Caki2 (cell line): Measurements from ENCODE around the gene TRPM3. TPM values are rescaled to one million over a fixed set of nuclear protein-coding genes. Genes with fewer than 3 reads are reported as not detected.

Experiments used
- DNase-seq: peaks from one replicate; pipeline ENCODE4 v3.0.0-alpha.2; 2015; ENCODE audit warnings: low read depth
- in situ Hi-C: cut with HindIII; loops from 2 replicates; pipeline ENCODE4 v1.10.0; 2016; ENCODE audit warnings: low sequenced_read_pairs, low pct_unique_long_range_greater_than_20kb, mixed read lengths
- total RNA-seq: library from RNA; depleted of rRNA; stranded (reverse); fragments of >200 nt; shearing (Covaris generic); gene quantifications from 2 replicates; pipeline ENCODE4 v1.2.3, GENCODE V29; 2014; ENCODE audit warnings: low replicate concordance

The TRPM3 gene
- total RNA-seq, 1 experiment from 2014 or later: 0.37 TPM

- no peak for DNase-seq
- in situ Hi-C loops: no loop called here
These were observed 242.8 kb downstream of the TRPM3 start for GRCh38 chr9:70878576-70878975.

GRCh38 chr9:70874451-70874850, 247.0 kb downstream of the TRPM3 start:
- no peak for DNase-seq
- in situ Hi-C loops: no loop called here

- no peak for DNase-seq
These were observed 247.9 kb downstream of the TRPM3 start for GRCh38 chr9:70873506-70873905.

DNA sequence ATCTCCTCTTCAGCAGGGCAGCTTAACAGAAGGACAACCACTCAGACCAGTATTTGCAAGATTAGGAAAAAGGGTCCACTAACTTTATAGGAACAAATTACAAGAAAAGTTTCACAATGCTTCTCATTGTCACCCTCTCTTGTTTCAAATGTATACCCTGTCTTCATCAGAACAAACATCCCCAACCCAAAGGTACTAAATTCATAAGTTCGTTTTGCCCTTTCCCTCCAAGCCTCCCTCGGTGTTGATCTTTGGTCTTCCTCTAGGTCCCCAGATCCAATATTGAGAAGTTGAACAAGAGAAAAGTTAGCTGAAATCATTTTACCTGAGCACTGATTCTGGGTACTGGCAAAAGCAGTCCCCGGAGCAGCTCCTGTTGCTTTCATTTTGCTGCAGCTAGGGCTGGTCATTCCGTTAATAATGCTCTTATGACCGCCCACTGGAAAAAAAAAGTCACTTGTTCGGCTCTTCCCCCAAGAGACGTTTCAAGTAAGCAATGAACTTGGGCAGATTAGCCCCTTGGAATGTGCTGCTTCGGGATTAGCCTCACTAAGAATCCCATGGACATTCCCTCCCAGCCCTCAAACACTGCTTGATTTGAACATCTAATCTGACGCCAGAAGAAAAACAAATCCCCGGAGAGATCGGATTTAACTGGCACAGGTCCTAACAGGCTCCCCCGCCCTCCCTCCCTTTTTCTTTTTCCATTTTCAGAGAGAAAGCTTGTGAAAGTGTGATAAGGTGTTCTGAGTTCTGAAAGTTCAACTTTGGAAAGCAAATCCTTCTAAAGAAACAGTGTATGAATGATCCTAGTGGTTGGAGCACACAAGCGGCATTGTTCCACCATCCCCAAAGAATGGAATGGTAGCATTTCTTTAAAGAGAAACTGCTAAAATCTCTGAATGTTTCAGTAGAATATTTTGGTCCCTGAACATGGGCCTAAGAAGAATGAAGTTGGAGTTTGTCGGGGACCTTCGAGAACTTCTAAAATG, 252.5 kb downstream of the TRPM3 start:
- no peak for DNase-seq
- in situ Hi-C loops: no loop called here

More at GRCh38 chr9:70873506-70873905, 247.9 kb downstream of the TRPM3 start:
- in situ Hi-C loops: no loop called here

DNA sequence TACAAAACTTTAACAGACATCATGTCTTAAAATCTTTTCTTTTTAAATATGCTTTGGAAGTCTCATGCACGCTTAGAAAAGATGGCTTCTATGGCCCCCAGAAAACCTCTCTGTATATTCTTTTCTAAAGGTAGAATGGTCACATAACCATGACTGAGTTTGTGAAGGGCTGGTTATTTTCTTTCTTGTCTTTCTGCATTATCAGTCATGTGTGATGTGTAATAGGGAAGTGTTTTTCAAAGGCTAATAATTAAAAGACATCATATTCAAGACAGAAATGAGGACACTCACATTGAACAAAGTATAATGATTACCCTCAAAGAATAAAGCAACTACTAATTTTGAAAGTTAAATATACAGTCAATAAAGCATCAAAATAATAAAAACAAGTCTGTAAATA, 253.4 kb downstream of the TRPM3 start:
- in situ Hi-C loops: no loop called here
- DNase-seq: peak; percentile 13

DNA sequence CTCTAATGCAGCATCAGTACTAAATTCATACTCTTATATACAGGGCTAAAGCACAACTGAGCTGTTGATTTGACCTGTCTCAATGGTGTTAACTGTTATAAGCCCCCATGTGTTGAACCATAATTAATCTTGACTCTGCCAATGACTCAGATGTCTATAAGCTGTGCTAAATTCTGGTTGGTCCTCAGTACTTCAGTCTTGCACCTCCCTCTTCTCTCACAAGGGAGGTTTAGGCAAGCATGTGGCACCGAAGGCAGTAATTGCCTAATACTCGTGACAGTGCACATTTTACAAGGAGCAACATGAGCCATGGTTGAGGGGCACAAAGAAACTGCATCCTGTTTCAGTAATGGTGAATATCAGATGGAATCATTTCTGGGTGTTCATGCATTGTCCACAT, 255.9 kb downstream of the TRPM3 start:
- peak; percentile 1 for DNase-seq

GRCh38 chr9:70861797-70862196, 259.6 kb downstream of the TRPM3 start:
- in situ Hi-C loops: no loop called here
- no peak for DNase-seq

More for the DNA sequence above, 255.9 kb downstream of the TRPM3 start:
- in situ Hi-C loops: no loop called here

DNA sequence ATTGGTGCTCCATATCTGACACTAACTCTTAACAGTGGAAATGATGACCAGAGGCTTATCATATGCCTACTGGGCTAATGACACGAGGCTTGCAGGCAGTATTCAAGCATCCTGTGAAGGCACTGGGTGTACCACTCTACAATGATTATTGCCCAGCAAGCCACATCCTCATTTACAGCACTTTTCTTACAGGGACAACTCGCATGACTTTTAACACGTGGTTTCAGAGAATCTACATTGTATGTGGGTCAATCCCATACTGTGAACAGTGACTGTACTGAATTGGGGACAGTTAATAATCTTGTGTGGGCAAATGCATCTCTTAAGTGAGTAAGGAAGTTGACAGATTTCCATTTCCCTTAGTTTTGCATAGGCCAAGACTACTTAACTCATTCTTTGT, 260.0 kb downstream of the TRPM3 start:
- DNase-seq: no peak
- in situ Hi-C loops: no loop called here

- in situ Hi-C loops: no loop called here
These were observed 261.7 kb downstream of the TRPM3 start for GRCh38 chr9:70859694-70860093.

GRCh38 chr9:70856411-70856810, 265.0 kb downstream of the TRPM3 start:
- no peak for DNase-seq
- in situ Hi-C loops: no loop called here

More at GRCh38 chr9:70859694-70860093, 261.7 kb downstream of the TRPM3 start:
- no peak for DNase-seq

DNA sequence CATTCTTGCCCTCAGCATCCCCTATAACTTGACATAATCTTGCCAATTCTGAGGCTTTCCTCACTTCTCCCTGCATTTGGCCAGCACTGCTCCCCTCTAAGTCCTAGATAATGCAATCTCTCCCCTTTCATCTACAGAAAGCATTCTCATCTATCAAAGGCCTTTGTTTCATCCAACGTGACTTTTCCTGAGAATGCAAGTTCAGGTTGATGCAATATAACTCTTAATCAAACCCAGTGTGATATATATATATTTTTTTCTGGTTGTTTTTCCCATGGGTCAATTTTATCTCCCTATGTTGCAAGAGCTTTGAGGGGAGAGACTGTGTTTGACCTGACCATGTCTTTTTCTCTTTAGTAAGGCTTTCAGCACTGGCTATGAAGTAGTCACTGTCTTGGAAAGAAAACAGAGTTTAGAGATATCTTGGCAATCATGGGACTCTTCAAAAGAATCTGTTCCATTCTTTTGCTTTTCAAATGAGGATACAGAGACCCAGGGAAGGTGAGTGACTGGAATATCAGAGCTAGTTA, 268.6 kb downstream of the TRPM3 start:
- DNase-seq: no peak
- in situ Hi-C loops: no loop called here

DNA sequence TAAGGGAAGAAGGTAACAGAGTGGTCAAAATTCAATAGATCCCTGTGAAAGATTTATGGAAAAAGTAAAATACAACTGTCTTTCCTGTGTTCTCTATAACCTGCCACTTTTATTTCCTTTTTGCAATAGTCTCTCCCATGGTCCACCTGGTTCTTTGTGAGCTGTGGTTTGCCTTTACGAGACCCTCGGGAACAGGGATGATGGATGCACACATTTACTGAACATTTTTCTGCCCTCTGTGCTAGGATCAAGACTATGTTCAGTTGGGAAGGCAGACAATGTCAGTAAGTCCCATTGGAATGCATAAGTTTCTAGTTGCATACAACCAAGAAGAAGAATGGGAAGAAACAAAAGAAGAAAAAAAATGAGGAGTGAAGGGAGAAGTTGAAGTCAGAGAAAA, 281.2 kb downstream of the TRPM3 start:
- DNase-seq: no peak
- in situ Hi-C loops: no loop called here

DNA sequence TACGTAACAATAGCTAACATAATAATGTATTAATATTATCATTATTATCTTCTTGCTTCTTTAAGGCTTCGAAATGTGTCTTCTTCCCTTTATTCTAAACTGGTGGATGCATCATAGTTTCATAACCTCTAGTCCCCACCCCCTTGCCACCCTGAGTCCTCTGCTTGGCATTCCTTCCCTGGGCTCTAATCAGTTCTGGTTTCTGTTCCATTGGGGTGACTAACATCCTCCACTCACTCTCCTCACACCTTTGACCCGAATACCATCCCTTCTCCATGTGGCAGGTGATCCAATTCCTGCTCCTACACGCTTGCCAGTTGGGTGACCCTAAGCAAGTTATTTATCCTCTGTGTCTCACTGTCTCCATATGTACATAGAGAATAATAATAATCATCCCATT, 286.1 kb downstream of the TRPM3 start:
- DNase-seq: no peak
- in situ Hi-C loops: no loop called here

DNA sequence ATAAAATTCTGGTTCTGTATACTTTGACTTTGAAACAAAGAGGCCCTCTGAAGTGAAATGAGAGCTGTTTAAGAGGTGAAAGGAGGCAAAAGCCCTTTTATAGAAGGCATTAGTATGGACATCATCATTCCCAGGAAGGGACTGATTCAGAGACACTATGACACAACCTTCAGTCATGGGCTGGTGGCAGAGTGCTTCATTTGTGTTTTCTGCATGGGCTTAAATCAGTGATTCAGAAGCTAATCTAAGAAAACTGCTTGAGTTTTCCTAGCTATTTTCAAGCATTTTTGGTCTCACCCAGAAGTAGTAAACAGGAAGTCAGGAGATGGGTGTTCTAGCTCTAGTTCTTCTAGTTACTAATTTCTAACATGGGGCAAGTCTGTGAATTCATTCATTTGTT, 288.9 kb downstream of the TRPM3 start:
- no peak for DNase-seq
- in situ Hi-C loops: no loop called here

DNA sequence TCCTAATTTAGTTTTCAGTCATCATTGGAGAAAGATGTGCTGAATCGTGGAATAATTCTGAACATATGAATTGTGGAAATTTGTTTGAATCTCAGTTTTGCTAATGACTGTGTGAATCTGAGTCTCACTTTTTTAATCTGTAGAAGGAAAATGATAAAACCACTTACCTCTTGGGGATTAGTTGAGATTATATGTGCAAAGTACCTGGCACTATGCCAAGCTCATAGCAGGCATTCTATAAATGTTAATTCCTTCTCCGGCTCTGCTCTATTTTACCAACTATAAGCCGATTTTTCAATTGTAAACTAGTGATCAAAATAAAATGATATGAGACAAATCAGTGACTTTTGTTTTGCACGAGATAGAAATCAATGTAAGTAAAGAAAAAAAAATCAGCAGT, 290.8 kb downstream of the TRPM3 start:
- DNase-seq: no peak
- in situ Hi-C loops: no loop called here

DNA sequence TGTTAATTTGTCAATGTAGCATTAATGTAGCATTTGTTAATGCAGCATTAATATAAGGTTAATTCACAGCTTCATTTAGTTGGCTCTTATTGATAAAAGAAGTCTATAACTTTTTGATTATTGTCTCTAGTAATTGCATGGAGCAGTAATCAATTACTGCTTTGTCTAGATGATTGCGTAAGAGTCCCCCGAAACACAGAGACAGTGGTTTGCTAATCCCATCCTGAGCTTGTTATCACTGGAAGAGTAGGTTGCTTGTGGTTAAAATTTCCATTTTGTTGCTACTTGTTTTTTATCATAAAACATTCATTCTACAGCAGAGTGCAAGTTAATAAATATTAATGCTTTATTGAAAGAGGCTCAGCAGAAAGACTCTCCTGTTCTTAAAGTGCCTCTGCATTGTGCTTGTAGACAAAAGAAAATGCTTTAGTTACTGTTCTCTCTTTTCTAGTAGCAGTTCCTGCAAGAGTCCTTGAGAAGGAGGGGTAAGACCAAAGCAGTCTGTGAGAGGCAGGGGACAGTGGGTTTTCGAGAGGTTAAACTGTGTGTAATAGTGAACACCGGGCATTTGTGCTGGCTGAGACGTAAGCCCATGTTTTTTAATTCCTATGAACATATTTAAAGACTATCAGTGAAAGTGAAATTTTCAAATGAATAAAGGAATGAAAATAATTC, 291.7 kb downstream of the TRPM3 start:
- in situ Hi-C loops: no loop called here

GRCh38 chr9:70826562-70826961, 294.9 kb downstream of the TRPM3 start:
- DNase-seq: no peak
- in situ Hi-C loops: no loop called here

More for the DNA sequence above, 291.7 kb downstream of the TRPM3 start:
- DNase-seq: no peak

DNA sequence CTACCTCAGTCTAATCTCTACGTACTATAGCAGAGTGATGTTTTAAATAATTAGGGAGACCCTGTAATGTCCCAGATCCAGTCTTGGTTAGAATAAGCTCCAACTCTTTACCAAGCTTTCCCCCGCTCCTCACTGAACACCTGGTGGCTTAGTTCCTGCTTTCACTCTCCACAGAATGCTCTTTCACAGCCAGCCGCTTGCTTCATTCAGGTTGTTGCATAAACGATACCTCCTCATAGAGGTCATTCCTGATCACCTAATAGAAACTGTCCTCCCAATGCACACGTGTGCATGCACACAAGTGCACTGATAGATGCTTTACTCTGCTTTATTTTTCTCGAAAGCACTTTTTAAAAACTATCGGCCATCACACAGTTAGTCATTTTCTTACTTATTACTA, 298.1 kb downstream of the TRPM3 start:
- in situ Hi-C loops: no loop called here
- no peak for DNase-seq

DNA sequence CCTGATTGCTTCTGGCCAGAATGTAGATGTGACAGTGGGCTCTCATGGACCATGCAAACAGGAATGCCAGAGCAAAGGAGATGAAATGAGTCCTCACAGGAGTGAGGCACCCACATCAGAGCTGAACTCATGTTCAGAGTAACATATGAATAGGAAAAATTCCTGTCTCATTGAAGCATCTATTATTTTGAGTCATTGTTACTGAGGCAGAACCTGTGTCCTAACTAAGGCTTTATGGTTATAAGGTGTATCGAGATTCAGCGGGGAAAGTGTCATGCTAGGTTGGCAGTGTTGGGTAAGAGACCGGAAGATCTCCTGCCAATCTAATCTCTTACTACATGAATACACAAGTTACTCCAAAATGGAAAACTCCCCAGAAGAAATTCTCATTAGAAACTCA, 304.1 kb downstream of the TRPM3 start:
- DNase-seq: no peak
- in situ Hi-C loops: no loop called here
